OCI-LY3 (cell line): ENCODE data around the gene C1D.

Experiments
- CTCF ChIP-seq: fragments of 200-600, 300-600 bp; sonication (generic); IDR thresholded peaks from 2 replicates; pipeline ENCODE4 v1.5.1; 2014; ENCODE audit warnings: antibody characterized with exemption, low read length, low read depth
- EZH2phosphoT487 ChIP-seq: fragments of 200-600 bp; shearing (Covaris generic); IDR thresholded peaks from 2 replicates; pipeline ENCODE4 v1.6.1; 2018; ENCODE audit warnings: antibody characterized with exemption, mixed run types, low read depth

DNA sequence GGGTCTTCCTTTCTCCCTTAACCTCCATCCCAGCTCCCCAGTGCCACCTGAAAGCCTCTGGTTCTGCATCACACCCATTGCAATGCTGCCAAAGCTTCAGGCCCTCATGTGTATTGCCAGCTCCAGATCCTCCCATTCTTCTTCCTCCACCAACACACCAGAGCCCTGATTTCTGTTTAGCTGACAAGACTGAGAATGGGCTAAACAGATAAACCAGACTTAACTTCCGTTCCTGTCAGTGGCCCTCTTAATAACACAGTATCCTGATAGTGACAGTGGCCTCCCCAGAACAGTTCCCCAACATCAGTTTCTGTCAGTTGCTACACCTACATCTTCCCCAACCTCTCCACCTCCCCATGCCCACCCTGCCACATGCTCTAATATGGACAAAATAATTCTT, 31.3 kb upstream of the C1D start:
- TF ChIP-seq CTCF (no peak), EZH2phosphoT487 (no peak)
